Measurements from ENCODE around the gene PTPMT1.
A peak's percentile ranks its signal among the peaks of the same experiment; 100 is the strongest.
"Not testable (repeated sequence)": the region's sequence is repeated elsewhere in the genome, so short reads cannot be mapped to it uniquely, and the experiment has no call there.

The PTPMT1 gene

DNA sequence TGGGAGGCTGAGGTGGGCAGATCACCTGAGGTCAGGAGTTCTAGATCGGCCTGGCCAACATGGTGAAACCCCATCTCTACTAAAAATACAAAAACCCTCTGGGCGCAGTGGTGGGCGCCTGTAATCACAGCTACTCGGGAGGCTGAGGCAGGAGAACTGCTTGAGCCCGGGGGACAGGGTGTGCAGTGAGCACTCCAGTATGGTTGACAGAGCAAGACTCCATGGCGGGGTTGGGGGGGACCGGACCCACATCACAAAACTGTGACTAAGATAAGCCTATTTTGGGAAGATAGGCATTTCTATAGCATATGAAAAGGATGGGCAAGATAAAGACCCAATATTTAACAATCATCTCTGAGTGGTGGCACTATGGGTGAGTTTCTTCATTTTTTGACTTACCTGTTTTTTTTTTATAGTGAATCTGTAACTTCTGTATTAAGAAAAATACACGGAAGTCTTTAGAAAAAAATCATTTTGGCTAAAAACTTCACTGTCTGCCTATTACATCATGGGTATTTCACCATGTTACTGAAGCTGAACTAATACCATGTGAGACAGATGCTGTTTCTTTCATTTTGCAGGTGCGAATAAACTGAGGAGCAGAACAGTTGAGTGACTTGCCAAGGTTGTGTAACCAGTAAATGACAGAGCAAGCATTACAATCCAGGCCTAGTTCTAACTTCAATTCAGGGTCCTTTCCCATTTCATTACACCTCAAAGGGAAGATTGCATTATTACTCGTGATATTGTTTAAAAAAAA is 14.9 kb upstream of the PTPMT1 start:
- no peak for DNase-seq

DNA sequence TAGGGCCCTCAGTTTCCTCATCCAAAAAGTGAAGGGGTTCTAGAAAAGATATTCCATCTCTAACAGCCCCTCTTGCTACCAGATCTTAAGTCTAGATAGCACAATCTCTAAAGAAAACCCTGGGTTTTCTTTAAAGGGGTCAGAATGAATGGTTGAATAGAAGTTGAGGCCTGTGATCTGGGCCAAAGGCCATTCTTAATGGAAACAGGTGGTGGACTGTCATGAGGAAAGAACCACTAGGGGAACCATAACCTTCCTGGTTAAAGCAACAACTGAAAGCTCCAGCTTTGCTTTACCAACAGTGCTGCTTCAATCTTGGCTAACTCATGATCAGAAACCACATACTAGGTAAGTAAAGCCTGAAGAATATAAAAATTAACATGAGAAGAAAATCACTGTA is 14.3 kb upstream of the PTPMT1 start:
- peak in 1 of 5 donors; percentile 30 for DNase-seq

DNA sequence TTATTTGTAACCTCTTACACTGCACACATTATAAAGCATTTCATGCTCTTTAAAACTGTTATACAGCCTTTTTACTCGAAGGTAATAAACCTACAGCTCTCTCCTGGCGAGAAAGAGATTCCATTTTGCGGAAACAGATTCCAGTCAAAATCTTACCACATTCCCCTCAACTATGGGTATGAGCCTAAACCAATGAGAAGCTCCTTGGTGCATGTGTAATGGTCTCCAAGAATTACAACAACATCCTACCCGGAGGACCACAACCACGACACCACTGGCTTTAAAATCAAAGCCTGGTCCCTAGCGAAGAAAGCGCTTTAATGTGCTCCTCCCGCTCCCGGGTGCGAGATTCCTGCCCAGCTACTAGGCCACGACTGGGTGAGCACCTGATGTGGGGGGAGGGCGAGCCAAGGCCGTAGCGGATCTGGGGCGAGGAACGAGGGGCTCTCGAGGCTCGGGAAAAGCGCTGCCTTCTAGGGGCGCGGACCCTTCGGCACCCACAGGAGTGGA is 13.3 kb upstream of the PTPMT1 start:
- peak in 1 of 5 donors; percentile 2 for DNase-seq

DNA sequence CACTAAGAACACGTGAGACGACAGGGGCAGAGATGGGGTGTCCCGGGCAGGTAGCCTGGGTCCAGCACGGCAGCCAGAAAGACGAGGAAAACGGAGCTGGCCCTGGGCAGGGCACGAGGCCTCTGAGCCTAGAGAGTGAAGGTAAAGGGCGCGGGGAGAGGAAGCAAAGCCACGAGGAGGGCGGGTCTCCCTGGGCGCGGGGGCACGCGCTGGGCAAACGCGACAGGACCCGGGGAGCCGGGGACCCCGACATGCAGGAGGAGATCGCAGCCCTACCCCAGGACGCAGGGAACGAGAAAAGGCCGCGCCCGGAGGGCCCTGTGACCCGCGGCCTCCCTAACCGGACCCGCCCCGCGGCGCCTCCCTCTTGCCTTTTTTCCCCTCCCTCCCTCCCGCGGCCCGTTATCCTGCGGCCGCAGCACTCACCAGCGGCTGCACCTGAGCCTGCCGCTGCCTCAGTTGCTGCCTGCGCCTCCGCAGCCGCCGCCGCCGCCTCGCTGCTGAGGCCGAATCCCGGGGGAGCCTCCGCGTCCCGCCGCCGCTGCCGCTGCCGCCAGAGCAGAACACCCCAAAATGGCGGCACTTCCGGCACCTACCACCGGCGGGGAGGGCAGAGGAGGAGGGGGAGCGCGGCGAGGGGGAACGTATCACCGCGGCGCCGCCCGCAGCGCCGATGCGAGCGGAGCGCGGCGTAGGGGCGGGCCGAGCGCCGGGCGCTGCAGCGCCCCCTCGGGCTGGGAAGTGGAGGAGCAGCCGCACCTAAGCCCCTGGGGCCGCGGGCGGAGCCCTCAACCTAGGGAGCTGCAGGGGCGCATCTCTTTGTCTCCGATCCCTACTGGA is 12.6 kb upstream of the PTPMT1 start, which contains the start of gene CELF1:
Gene CELF1 (minus strand): TSS at position 567 of the 840 bp plus-strand sequence. CDS start 53,609 bp downstream, outside the sequence.
- DNase-seq: peak; percentile 86 to 93 (median 90)

DNA sequence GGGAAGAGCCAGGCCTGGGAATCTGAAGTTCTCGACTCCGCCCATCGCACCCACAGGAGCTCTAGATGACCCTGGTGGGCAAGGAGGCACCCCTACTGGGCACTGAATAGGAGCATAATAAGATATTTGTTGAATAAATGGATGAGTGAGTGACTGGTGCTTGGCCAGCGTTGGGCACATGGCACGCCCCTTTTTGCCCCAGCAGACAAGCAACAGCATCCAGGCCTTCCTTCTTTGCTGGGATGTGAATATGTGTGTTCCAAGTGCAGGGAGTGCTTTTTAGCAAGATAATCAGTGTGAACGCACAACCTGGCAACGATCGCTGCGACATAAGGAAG is 12.0 kb upstream of the PTPMT1 start:
- DNase-seq: no peak

DNA sequence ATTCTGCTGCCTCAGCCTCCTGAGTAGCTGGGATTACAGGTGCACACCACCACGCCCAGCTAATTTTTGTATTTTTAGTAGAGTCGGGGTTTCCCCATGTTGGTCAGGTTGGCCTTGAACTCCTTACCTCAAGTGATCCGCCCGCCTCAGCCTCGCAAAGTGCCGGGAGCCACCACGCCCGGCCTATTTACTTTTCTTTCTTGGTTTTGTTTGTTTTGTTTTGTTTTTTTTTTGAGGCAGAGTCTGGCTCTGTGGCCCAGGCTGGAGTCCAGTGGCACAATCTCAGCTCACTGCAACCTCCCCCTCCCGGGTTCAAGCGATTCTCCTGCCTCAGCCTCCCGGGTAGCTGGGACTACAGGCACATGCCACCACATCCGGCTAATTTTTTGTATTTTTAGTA is 8.4 kb upstream of the PTPMT1 start:
- DNase-seq: not testable (repeated sequence)

DNA sequence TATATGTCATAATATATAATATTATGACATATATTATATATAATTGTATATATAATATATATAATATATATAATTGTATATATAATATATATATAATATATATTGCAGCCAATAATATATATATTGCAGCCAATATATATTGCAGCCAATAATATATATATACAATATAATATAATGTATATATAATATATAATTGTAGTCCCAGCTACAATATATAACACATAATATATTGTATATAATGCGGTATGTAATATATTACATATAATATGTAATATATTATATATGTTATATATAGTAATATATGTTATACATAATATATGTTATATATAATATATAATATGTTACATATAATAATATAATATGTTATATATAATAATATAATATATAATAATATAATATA is 6.7 kb upstream of the PTPMT1 start:
- DNase-seq: no peak

DNA sequence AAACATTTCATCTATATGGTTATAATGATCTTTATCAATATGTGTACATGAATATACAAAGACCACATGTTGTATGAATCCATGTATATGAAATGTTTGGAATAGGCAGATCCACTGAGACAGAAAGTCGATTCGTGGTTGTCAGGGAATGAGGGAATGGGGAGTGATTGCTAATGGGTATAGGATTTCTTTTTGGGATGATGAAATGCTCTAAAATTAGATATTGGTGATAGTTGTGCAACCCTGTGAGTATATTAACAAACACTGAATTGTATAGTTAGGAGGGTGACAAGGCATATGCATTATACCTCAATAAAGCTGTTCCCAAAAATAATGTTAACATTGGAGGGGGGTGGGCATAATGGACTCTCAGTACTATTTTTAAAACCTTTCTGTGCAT is 5.0 kb upstream of the PTPMT1 start:
- DNase-seq: no peak

DNA sequence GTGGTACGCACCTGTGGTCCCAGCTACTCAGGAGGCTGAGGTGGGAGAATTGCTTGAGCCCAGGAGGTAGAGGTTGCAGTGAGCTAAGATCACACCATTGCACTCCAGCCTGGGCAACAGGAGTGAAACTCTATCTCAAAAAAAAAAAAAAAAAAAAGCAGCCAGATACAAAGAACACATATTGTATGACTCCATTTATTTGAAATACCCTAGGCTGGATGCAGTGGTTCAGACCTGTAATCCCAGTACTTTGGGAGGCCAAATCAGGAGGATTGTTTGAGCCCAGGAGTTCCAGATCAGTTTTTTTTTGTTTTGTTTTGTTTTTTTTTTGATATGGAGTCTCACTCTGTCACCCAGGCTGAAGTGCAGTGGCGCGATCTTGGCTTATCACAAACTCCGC is 3.0 kb upstream of the PTPMT1 start:
- DNase-seq: not testable (repeated sequence)

DNA sequence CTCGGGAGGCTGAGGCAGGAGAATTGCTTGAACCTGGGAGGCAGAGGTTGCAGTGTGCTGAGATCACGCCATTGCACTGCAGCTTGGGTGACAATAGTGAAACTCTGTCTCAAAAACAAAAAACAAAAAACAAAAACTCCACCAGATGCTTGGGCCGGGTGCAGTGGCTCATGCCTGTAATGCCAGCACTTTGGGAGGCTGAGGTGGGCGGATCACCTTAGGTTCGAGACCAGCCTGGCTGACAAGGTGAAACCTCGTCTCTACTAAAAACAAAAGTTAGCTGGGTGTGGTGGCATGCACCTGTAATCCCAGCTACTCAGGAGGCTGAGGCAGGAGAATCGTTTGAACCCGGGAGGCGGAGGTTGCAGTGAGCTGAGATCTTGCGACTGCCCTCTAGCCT is 1.0 kb upstream of the PTPMT1 start:
- not testable (repeated sequence) for DNase-seq

DNA sequence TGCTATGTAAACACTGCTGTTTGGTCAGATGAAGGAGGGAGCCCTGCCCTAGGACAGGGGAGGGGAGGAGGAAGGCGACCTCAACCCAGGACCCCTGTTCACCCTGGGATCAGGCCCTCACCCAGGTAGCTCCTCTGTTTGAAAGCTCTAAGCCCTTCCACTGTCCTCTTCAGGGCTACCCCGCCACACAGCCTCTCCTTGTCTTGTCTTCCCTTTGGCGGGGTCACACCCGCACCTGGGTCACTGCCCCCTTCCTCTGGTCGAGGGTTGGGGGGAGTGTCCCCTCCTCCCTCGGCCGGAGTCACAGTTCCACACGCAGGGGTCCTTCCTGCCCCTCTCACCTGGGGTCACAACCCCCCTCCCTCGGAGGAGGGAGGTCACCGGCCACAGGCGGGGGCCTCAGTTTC is 463 bp upstream of the PTPMT1 start:
- DNase-seq: no peak

DNA sequence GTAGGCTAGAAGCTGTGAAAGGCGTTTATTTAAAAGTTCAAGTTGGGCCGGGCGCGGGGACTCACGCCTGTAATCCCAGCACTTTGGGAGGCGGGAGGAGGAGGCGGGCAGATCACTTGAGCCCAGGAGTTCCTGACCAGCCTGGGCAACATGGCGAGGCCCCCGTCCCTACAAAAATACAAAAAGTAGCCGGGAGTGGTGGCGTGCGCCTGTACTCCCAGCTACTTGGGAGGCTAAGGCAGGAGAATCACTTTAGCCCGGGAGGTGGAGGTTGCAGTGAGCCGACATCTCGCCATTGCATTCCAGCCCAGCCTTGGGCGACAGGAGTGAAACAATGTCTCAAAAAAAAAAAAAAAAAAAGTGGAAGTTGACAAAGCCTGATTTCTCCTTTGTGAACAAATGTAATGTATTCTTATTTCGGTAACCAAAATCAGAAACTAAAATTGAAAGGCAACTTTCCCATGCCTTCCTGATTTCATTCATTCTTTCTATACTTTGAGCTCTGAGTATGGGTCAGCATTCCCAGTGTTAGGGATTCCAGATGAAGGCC is 825 bp downstream of the PTPMT1 start:
- no peak for DNase-seq

DNA sequence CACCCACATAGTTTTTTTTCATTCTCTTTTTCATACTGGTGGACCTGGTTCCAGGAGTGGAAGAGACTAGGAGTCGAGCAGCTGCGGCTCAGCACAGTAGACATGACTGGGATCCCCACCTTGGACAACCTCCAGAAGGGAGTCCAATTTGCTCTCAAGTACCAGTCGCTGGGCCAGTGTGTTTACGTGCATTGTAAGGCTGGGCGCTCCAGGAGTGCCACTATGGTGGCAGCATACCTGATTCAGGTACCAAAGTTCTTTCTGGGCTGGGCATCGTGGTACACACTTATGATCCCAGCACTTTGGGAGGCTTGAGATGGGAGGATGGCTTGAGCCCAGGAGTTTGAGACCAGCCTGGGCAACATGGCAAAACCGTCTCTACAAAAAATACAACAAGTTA is 4.2 kb downstream of the PTPMT1 start:
- DNase-seq: no peak

DNA sequence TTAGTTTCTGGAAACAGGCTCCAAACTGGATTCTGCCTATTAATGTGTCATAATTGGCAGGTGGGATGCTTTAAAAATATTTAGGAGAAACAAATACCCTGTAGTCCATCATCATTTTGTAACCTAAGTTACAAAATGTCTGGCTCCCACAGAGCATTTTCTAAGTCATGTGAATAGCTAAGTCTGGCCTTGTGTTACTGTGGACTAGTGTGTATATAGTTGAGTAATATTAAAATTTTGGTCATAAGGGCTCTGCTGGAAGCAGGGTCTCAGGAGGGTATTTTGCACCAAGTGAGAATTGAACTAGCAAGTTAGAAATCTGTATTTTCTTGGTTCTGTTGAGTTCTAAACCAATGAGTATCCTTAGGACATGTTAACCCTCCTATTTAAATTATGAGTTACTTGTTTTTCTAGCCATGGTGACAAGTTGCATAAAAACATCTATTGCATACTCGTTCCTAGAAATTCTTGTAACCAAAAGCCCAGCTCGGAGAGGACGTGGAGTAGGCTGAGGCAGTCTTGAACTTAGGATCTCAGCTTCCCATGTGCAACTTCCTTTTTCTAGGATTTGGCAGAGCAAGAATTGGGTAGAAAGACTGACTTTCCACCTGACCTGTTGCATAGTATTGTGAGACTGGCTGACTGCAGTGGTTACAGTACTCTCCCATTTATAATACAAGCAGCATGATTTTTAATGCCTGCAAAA is 5.4 kb downstream of the PTPMT1 start:
- no peak for DNase-seq

DNA sequence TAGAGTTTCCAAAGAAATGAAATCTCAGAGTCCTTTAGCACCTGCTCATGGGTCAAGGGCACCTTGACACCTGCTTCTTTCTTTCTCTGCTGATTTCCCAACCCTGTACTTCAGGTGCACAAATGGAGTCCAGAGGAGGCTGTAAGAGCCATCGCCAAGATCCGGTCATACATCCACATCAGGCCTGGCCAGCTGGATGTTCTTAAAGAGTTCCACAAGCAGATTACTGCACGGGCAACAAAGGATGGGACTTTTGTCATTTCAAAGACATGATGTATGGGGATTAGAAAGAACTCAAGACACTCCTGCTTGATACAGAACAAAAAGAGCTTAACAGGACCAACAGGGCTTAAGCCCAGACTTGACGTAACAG is 5.9 kb downstream of the PTPMT1 start:
- DNase-seq: no peak

DNA sequence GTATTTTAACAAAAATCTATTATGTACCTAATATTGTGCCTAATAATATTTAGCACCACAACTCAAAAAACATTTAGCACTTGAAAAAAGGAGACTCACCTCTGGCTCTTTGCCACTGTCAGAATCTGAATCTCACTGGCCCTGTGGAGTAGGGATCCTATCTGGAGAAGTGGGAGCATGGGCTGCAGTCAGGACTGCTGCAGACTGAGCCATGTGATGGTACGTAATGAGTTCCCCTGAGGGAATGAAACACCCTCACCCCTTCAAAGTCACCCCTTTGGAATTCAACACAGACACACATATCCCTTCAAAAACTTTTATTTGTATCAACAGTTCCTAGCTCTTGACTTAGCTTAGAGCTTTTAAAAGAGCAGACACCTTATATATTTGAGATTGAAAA is 6.5 kb downstream of the PTPMT1 start:
- DNase-seq: no peak

DNA sequence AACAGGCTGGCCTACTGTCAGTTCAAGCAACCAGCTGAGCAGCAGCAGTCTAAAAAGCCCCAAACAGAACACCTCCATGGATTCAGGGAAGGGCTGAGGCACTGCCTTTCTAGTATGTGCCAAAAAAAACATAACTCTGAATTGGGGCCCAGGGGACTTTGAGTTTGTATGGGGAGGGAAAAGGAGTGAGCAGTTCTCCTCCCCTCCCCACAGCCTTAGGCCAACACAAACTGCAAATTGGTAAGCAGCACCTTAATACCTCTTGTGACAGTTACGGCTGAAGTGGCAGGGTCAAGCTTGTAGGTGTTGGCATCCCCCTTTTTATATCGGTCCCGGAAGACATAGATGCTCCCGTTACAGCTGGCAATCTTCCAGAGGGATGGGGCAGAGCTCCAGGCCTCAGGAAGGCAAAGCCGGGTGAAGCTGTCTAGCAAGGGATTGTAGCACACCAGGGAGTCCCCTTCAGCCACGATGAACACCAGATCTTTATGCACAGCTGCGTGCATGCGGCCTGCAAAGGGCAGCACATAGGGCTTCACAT is 7.4 kb downstream of the PTPMT1 start:
- DNase-seq: no peak

DNA sequence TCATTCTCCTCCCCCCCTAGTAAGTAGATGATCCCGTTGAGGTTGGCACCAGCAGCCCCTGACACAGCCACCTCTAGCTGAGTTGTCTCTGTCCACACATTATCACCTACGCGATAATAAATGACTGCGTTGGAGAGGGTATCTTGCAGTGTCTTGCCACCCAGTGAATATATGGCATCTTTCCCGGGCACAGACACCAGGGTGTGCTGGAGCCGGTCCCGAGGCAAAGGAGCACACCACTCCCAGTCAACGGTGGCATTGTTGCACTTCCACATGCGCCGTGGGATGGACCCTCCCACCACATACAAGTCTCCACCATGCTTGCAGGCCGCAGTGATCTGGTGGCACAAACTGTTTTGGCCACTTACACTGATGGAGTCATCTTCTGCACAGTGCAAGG is 7.9 kb downstream of the PTPMT1 start:
- no peak for DNase-seq

DNA sequence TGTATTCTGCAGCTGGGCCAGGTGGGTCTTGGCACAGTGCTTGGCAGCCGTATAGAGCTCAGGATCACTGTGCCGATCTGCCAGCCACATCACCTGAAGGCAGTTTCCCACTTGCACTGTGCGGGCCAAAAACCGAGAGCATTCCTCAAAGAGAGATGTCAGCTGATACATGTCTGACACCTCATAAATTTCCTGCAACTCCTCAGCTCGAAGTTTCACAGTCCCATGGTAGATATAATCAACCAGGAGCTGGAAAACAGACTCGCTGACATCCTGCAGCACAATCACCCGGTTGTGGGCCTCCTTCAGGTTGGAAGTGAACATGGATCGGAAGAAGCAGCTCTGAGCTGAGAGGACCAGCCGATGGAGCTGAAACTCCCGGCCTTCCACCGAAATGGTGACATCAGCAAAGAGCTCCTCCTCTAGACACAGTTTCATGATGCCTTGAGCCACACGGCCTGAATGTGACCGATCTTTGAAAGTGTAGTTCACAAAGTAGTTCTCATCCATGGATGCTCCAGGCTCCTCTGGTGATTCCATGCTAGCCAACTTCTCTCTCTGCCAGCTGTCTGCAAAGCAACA is 12.2 kb downstream of the PTPMT1 start:
- DNase-seq: no peak

DNA sequence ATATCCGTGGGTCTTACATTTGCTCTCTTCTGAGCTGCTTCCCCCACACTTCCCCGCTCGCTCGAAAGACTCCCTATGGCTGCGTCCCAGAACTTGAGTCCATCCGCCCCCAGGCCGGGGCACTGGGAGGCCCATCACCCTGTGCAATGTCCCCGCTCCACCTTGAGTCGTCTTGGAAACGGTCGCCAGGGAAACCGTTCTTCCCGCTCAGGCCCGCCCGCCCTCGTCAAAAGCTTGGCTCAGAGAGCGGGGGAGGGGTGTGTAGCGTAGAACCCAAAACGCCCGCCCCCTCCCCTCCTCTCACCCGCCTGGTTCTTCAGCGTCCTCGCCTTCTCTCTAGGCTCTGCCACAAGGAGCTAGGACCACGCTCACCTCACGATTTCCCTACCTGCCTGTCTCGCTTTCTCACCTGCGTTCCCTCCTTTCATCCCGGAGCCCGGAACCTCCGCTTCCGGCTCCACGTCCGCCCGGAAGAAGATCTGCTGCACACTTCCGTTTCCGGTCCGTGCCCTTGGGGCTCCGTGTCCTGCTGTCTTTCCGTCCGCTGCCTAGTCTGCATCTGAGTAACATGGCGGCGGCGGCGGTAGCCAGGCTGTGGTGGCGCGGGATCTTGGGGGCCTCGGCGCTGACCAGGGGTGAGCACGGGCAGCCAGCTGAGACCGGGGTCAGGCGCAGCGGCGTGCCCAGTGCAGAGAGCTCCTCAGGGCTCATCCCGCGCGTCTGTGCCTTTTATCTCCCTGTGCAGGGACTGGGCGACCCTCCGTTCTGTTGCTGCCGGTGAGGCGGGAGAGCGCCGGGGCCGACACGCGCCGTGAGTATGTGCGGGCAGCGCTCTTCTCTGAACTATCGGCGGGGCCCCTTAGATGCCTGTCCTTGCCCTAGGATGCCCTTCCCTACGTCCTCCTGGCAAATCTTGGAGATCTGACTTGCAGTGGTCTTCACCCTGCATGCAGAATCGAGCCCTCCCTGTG is 13.4 kb downstream of the PTPMT1 start, which contains the start of the genes KBTBD4 and NDUFS3:
Gene KBTBD4 (minus strand): TSS at position 447 of the 971 bp plus-strand sequence. CDS start 19 bp downstream, at position 428.
Gene NDUFS3 (plus strand): TSS at position 551 of the 971 bp plus-strand sequence. CDS start 18 bp downstream, at position 569.
- peak; percentile 71 to 89 (median 83) for DNase-seq

DNA sequence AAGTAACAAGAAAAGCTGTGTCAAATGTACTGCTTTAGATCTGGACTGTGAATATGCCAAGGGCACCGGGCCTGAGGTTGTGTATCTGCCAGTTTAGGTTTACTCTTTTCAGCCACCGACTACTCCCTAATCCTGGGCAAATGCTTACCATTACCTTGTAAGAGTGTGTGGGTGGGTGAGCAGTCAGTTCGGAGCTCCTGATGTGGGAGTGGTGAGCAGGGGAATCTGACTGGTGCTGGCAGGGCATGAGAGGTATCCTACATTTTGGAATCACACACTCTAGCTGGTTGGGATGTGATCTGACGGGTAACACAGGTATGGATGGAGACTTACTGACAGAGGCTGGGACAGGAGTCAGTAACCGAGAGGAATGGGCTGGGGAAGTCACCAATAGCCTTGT is 18.4 kb downstream of the PTPMT1 start:
- no peak for DNase-seq

All from T-helper 1 cell (primary cell).